HCT116 (cell line): ENCODE measurements around the gene HPCAL4. TPM values are rescaled to one million over a fixed set of nuclear protein-coding genes. Genes with fewer than 3 reads are reported as not detected.
A peak's percentile ranks its signal among the peaks of the same experiment; 100 is the strongest.

ENCODE experiments used
- ATAC-seq: fragments of 200-7000 bp; cut with Tn5 transposase; 2 replicates; pipeline ENCODE4 v1.9.1; 2020; ENCODE audit warnings: mild to moderate bottlenecking, moderate library complexity
- BruUV-seq: library from RNA; stranded (reverse); fragments of 400-500 nt; replicated peaks from 2 replicates; lab custom pipeline; 2021; lab: Mats Ljungman, UMichigan
- CTCF ChIA-PET: fragments of 300-600 bp; sonication (Branson Sonifier 250); formaldehyde crosslinking; loops from one replicate; lab custom pipeline; 2021; ENCODE audit warnings: antibody characterized with exemption; lab: Charles Lee
- POLR2A ChIA-PET: fragments of 300-600, 350-600 bp; sonication (Branson Sonifier 250); formaldehyde crosslinking; loops from one replicate; lab custom pipeline; 2021; ENCODE audit warnings: antibody characterized with exemption; lab: Charles Lee
- RAD21 ChIA-PET, 2 experiments: fragments of 300-600 bp; sonication (Branson Sonifier 250); formaldehyde crosslinking; loops; one replicate each; lab custom pipeline; 2023; ENCODE audit warnings: low total read pairs in 2 of 2; ENCODE audit not compliant: uncharacterized antibody in 2 of 2, unreplicated experiment in 2 of 2, low non-redundant PET in 1 of 2; lab: Charles Lee
- DNase-seq: peaks from one replicate; pipeline ENCODE4 v3.0.0-alpha.2; 2010; ENCODE audit warnings: low read depth, low spot score
- H2AFZ ChIP-seq: fragments of 200-600 bp; shearing (Covaris generic), sonication (generic); 2 replicates; pipeline ENCODE4 v1.6.1; 2017; ENCODE audit warnings: low read depth, mixed run types, mixed read lengths, antibody characterized with exemption, low read length; ENCODE audit not compliant: poor library complexity, severe bottlenecking
- H3K27ac ChIP-seq: 2 replicates; pipeline ENCODE4 v1.5.1; 2012; ENCODE audit warnings: low read depth, low read length
- H3K27me3 ChIP-seq: fragments of 200-600 bp; sonication (generic); 2 replicates; pipeline ENCODE4 v1.6.1; 2016; ENCODE audit warnings: mixed run types, low read length, mixed read lengths; ENCODE audit not compliant: insufficient read depth
- H3K36me3 ChIP-seq, 2 experiments: fragments of 200-500 bp in 1 of 2; fragments of 200-600 bp in 1 of 2; sonication (Bioruptor generic) in 1 of 2; sonication (generic) in 1 of 2; 2 replicates each; pipeline versions ENCODE4 v1.5.1 to v1.6.1; 2014 to 2016; ENCODE audit warnings: low read length in 2 of 2, inconsistent platforms in 1 of 2, mixed read lengths in 1 of 2, mixed run types in 1 of 2; ENCODE audit not compliant: insufficient read depth in 2 of 2, control insufficient read depth in 1 of 2
- H3K4me1 ChIP-seq, 2 experiments: fragments of 200-600 bp in 1 of 2; sonication (generic) in 1 of 2; 2 replicates each; pipeline versions ENCODE4 v1.5.1 to v1.6.1; 2012 to 2017; ENCODE audit warnings: low read length in 2 of 2, inconsistent platforms in 1 of 2, mild to moderate bottlenecking in 1 of 2, mixed read lengths in 1 of 2, mixed run types in 1 of 2, moderate library complexity in 1 of 2; ENCODE audit not compliant: insufficient read depth in 2 of 2, control insufficient read depth in 1 of 2
- H3K4me2 ChIP-seq: fragments of 200-600 bp; sonication (generic); 2 replicates; pipeline ENCODE4 v1.6.1; 2017; ENCODE audit warnings: mixed run types, low read length, mixed read lengths
- H3K4me3 ChIP-seq, 2 experiments: fragments of 200-600 bp in 1 of 2; sonication (generic) in 1 of 2; replicated peaks in 1 of 2; 2 replicates each; pipeline ENCODE4 v1.5.1; 2011 to 2016; ENCODE audit warnings: low read length in 2 of 2, control low read depth in 1 of 2, low read depth in 1 of 2, mild to moderate bottlenecking in 1 of 2, mixed read lengths in 1 of 2, mixed run types in 1 of 2
- H3K79me2 ChIP-seq: fragments of 200-600 bp; sonication (generic); 2 replicates; pipeline ENCODE4 v1.6.1; 2017; ENCODE audit warnings: mild to moderate bottlenecking, mixed run types, low read length, moderate library complexity, mixed read lengths; ENCODE audit not compliant: insufficient read depth
- H3K9ac ChIP-seq: fragments of 200-600 bp; sonication (generic); 2 replicates; pipeline ENCODE4 v1.6.1; 2016; ENCODE audit warnings: low read length, mixed read lengths
- H3K9me2 ChIP-seq: fragments of 200-600 bp; sonication (generic), shearing (Covaris generic); 2 replicates; pipeline ENCODE4 v1.6.1; 2017; ENCODE audit warnings: mixed run types, mild to moderate bottlenecking, moderate library complexity; ENCODE audit not compliant: insufficient read depth
- H3K9me3 ChIP-seq, 2 experiments: fragments of 200-500 bp in 1 of 2; fragments of 200-600 bp in 1 of 2; sonication (Bioruptor generic) in 1 of 2; sonication (generic) in 1 of 2; 2 replicates each; pipeline ENCODE4 v1.6.1; 2014 to 2017; ENCODE audit warnings: low read length in 2 of 2, mixed read lengths in 2 of 2, inconsistent platforms in 1 of 2, low read depth in 1 of 2, mild to moderate bottlenecking in 1 of 2, mixed run types in 1 of 2, moderate library complexity in 1 of 2; ENCODE audit not compliant: control insufficient read depth in 1 of 2, insufficient read depth in 1 of 2
- H4K20me1 ChIP-seq: fragments of 200-600 bp; sonication (generic), shearing (Covaris generic); 2 replicates; pipeline ENCODE4 v1.6.1; 2017; ENCODE audit warnings: mixed run types, mild to moderate bottlenecking, moderate library complexity; ENCODE audit not compliant: insufficient read depth
- CTCF ChIP-seq, 3 experiments: fragments of 200-600 bp in 1 of 3; sonication (generic) in 1 of 3; IDR thresholded peaks in 2 of 3; conservative IDR thresholded peaks in 1 of 3; 2 replicates each; pipeline ENCODE4 v1.5.1; 2012 to 2017; ENCODE audit warnings: low read depth in 2 of 3, low read length in 2 of 3, antibody characterized with exemption in 1 of 3, borderline replicate concordance in 1 of 3, control low read depth in 1 of 3, mild to moderate bottlenecking in 1 of 3, mixed read lengths in 1 of 3, mixed run types in 1 of 3, moderate library complexity in 1 of 3; ENCODE audit not compliant: insufficient read depth in 1 of 3
- FOSL1 ChIP-seq: IDR thresholded peaks from 2 replicates; pipeline ENCODE4 v1.6.1; 2012; ENCODE audit warnings: low read depth
- RAD21 ChIP-seq: IDR thresholded peaks from 2 replicates; pipeline ENCODE4 v1.6.1; 2012; ENCODE audit warnings: low read depth, mild to moderate bottlenecking
- TCF7L2 ChIP-seq: IDR thresholded peaks from 2 replicates; pipeline ENCODE4 v1.7.0; 2011; ENCODE audit warnings: borderline replicate concordance, inconsistent platforms; ENCODE audit not compliant: insufficient read depth, insufficient read length; ENCODE audit errors: extremely low read depth
- intact Hi-C: fragments of 100-400 bp; cut with micrococcal nuclease; formaldehyde crosslinking; loops from 2 replicates; pipeline ENCODE4 v1.10.0; 2022
- total RNA-seq: library from RNA; stranded (reverse); gene quantifications from one replicate; pipeline ENCODE4 v1.2.1, GENCODE V29; 2021; ENCODE audit not compliant: unreplicated experiment

Gene HPCAL4
- total RNA-seq, 1 experiment from 2014 or later, result 5.2 TPM

GRCh38 chr1:39720094-39720999 is 29.1 kb upstream of the HPCAL4 start:
- intact Hi-C loops, result loop anchor here (1.0 to 5.0 kb wide), 4 partner anchors 63 to 618 kb away; no protein-coding TSS in a partner anchor
- H3K4me2 ChIP-seq, result peak overlapping the region; percentile 60
- peaks cover 4% of the 10 kb centered on the region; the same call in 1 of the 2 replicates for H3K27me3 ChIP-seq
- H3K36me3 ChIP-seq, result no peaks in the 10 kb centered on the region
- peak overlapping the region; percentile 99 for H2AFZ ChIP-seq
- ATAC-seq (peak; percentile 82), DNase-seq (peak; percentile 48)
- BruUV-seq, result no TSS peak
- RAD21 ChIA-PET, result interaction anchor here (0.7 to 1.4 kb wide), 4 partner anchors 10 to 623 kb away, joined by 3 to 8 read pairs (median 4); no protein-coding TSS in a partner anchor
- POLR2A ChIA-PET, result no interaction called here
- H3K9ac ChIP-seq, result no peak overlapping the region
- H3K4me1 ChIP-seq, result peaks cover 0 to 3% of the 10 kb centered on the region in 2 experiments; a peak in 1 of 4 replicates
- H3K27ac ChIP-seq, result no peak overlapping the region
- no peaks in the 10 kb centered on the region for H3K9me2 ChIP-seq
- no peaks in the 10 kb centered on the region for H4K20me1 ChIP-seq
- no peaks in the 10 kb centered on the region for H3K79me2 ChIP-seq
- peak overlapping the region in 1 of 2 experiments; percentile 35; a peak in 1 of 4 replicates for H3K4me3 ChIP-seq
- CTCF ChIA-PET, result interaction anchor here (0.6 to 4.6 kb wide), 12 partner anchors 9 to 622 kb away, joined by 3 to 29 read pairs (median 4); partner anchors contain the start of gene HPCAL4
- TF ChIP-seq CTCF (IDR thresholded peaks at IDR 0.05 in 2 of 3, conservative IDR thresholded peaks at IDR 0.05 in 1 of 3; ENCODE audit: borderline replicate concordance in 1 of 3, insufficient read depth in 1 of 3, low read depth in 2 of 3, low read length in 2 of 3) (peak; percentile 37 to 80 (median 70); a peak in 5 of 6 replicates), RAD21 (peak; percentile 85), TCF7L2 (no peak), FOSL1 (0 out of 2 replicates have a peak, but pooled peaks have one; percentile 8)
- TF ChIP-seq, all 23 proteins: peak for 3
- no peaks in the 10 kb centered on the region for H3K9me3 ChIP-seq
